T-helper 1 cell (primary cell): ENCODE results near the gene ASXL1.

ENCODE experiments used
- DNase-seq, 5 donors: peaks; one replicate each; pipeline ENCODE4 v3.0.0-alpha.2; 2012 to 2020

ASXL1 gene

GRCh38 chr20:32482442-32483261, 124.5 kb downstream of the ASXL1 start:
- DNase-seq = peak in 2 of 5 donors; percentile 11 to 36

- peak; percentile 27 to 76 (median 53) for DNase-seq
Measured at GRCh38 chr20:32483351-32484224, 125.5 kb downstream of the ASXL1 start.

- peak in 2 of 5 donors; percentile 19 to 31 for DNase-seq
Measured at GRCh38 chr20:32484225-32484957, 126.3 kb downstream of the ASXL1 start.

- DNase-seq = peak; percentile 48 to 85 (median 69)
Measured at GRCh38 chr20:32484958-32485769, 127.0 kb downstream of the ASXL1 start.

GRCh38 chr20:32485770-32486478, 127.8 kb downstream of the ASXL1 start:
- DNase-seq = no peak

- DNase-seq = no peak
Measured at GRCh38 chr20:32487381-32487780, 129.2 kb downstream of the ASXL1 start.

GRCh38 chr20:32488066-32488838, 130.1 kb downstream of the ASXL1 start:
- no peak for DNase-seq
